Astrocyte (in vitro differentiated cells and primary cell): Measurements from ENCODE around the gene GMPR2.
"Not testable (repeated sequence)": the region's sequence is repeated elsewhere in the genome, so short reads cannot be mapped to it uniquely, and the experiment has no call there.

Experiments
- CTCF ChIP-seq: IDR thresholded peaks from 2 replicates; pipeline ENCODE4 v1.5.1; 2011; ENCODE audit warnings: low read depth, mild to moderate bottlenecking, inconsistent platforms, low read length, moderate library complexity; ENCODE audit not compliant: insufficient read depth
- EZH2 ChIP-seq: IDR thresholded peaks from 2 replicates; pipeline ENCODE4 v1.6.1; 2012; ENCODE audit warnings: mild to moderate bottlenecking, low read length, inconsistent platforms; ENCODE audit not compliant: insufficient read depth

DNA sequence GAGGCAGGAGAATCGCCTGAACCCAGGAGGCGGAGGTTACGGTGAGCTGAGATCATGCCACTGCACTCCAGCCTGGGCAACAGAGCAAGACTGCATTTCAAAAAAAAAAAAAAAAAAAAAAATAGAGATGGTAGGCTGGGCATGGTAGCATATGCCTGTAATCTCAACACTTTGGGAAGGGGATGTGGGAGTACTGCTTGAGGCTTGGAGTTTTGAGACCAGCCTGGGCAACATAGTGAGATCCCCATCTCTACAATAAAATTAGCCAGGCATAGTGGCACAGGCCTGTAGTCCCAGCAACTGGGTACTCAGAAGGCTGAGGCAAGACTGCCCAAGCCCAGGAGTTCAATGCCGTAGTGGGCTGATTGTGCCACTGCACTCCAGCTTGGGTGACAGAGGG is 9.7 kb upstream of the GMPR2 start:
- TF ChIP-seq CTCF, EZH2: not testable (repeated sequence)
